ENCODE data around the gene CD163. TPM values are rescaled to one million over a fixed set of nuclear protein-coding genes. Genes with fewer than 3 reads are reported as not detected.

Gene CD163
- total RNA-seq, 1 donor from 2014 or later: not detected

- Histone ChIP-seq H3K4me1 (ENCODE audit: insufficient read depth, low read length) (no peaks in the 10 kb centered on the region), H3K79me2 (ENCODE audit: insufficient read depth, low read length) (no peaks in the 10 kb centered on the region), H3K36me3 (ENCODE audit: insufficient read depth, low read length) (no peaks in the 10 kb centered on the region), H4K20me1 (ENCODE audit: insufficient read depth, low read length) (no peaks in the 10 kb centered on the region), H2AFZ (ENCODE audit: low read depth, low read length) (no peak overlapping the region), H3K4me2 (ENCODE audit: low read length) (no peak overlapping the region), H3K4me3 (ENCODE audit: insufficient read depth, low read depth, low read length) (no peak overlapping the region), H3K27me3 (ENCODE audit: insufficient read depth, low read length) (no peaks in the 10 kb centered on the region), H3K9me3 (ENCODE audit: insufficient read depth, low read depth, low read length) (no peaks in the 10 kb centered on the region), H3K27ac (ENCODE audit: low read depth, low read length) (no peak overlapping the region), H3K9ac (ENCODE audit: low read length) (no peak overlapping the region)
- Mint-ChIP-seq H3K4me3 (ENCODE audit: unreplicated experiment) (no peak overlapping the region), H3K4me1 (ENCODE audit: low read depth, unreplicated experiment) (peaks cover 2% of the 10 kb centered on the region), H3K27ac (ENCODE audit: unreplicated experiment) (no peak overlapping the region), H3K9me3 (ENCODE audit: unreplicated experiment) (peaks cover 1% of the 10 kb centered on the region), H3K27me3 (ENCODE audit: low read depth, unreplicated experiment) (no peaks in the 10 kb centered on the region), H3K36me3 (ENCODE audit: low read depth, unreplicated experiment) (no peaks in the 10 kb centered on the region)
- DNase-seq (ENCODE audit: low read depth): no peak
- TF ChIP-seq CTCF (IDR thresholded peaks at IDR 0.05; ENCODE audit: insufficient read depth, low read depth, low read length): no peak
- no peak for TF ChIP-seq EZH2 (IDR thresholded peaks at IDR 0.05; ENCODE audit: insufficient read depth, low read length)
- no peak for FAIRE-seq
Observed at GRCh38 chr12:7451756-7452155, 51.8 kb downstream of the CD163 start.

- H3K4me3 Mint-ChIP-seq (ENCODE audit: unreplicated experiment): no peak overlapping the region
- H3K27me3 ChIP-seq (ENCODE audit: insufficient read depth, low read length): no peaks in the 10 kb centered on the region
- no peak overlapping the region for H3K4me2 ChIP-seq (ENCODE audit: low read length)
- DNase-seq (ENCODE audit: low read depth) (no peak), FAIRE-seq (no peak)
- no peaks in the 10 kb centered on the region for H4K20me1 ChIP-seq (ENCODE audit: insufficient read depth, low read length)
- no peak overlapping the region for H3K4me3 ChIP-seq (ENCODE audit: insufficient read depth, low read depth, low read length)
- H3K9ac ChIP-seq (ENCODE audit: low read length): no peak overlapping the region
- H3K27ac Mint-ChIP-seq (ENCODE audit: unreplicated experiment): no peak overlapping the region
- peaks cover 1% of the 10 kb centered on the region for H3K9me3 Mint-ChIP-seq (ENCODE audit: unreplicated experiment)
- H3K4me1 ChIP-seq (ENCODE audit: insufficient read depth, low read length): no peaks in the 10 kb centered on the region
- no peak overlapping the region for H2AFZ ChIP-seq (ENCODE audit: low read depth, low read length)
- H3K4me1 Mint-ChIP-seq (ENCODE audit: low read depth, unreplicated experiment): peaks cover 2% of the 10 kb centered on the region
- no peaks in the 10 kb centered on the region for H3K9me3 ChIP-seq (ENCODE audit: insufficient read depth, low read depth, low read length)
- no peaks in the 10 kb centered on the region for H3K36me3 ChIP-seq (ENCODE audit: insufficient read depth, low read length)
- no peak overlapping the region for H3K27ac ChIP-seq (ENCODE audit: low read depth, low read length)
- TF ChIP-seq EZH2 (IDR thresholded peaks at IDR 0.05; ENCODE audit: insufficient read depth, low read length) (no peak), CTCF (IDR thresholded peaks at IDR 0.05; ENCODE audit: insufficient read depth, low read depth, low read length) (no peak)
- no peaks in the 10 kb centered on the region for H3K36me3 Mint-ChIP-seq (ENCODE audit: low read depth, unreplicated experiment)
- no peaks in the 10 kb centered on the region for H3K79me2 ChIP-seq (ENCODE audit: insufficient read depth, low read length)
- H3K27me3 Mint-ChIP-seq (ENCODE audit: low read depth, unreplicated experiment): no peaks in the 10 kb centered on the region
Observed at GRCh38 chr12:7450667-7451066, 52.9 kb downstream of the CD163 start.

- FAIRE-seq (no peak), DNase-seq (ENCODE audit: low read depth) (no peak)
- Histone ChIP-seq H3K79me2 (ENCODE audit: insufficient read depth, low read length) (no peaks in the 10 kb centered on the region), H3K4me3 (ENCODE audit: insufficient read depth, low read depth, low read length) (no peak overlapping the region), H3K4me2 (ENCODE audit: low read length) (no peak overlapping the region), H3K27ac (ENCODE audit: low read depth, low read length) (no peak overlapping the region), H4K20me1 (ENCODE audit: insufficient read depth, low read length) (no peaks in the 10 kb centered on the region), H3K27me3 (ENCODE audit: insufficient read depth, low read length) (no peaks in the 10 kb centered on the region), H3K36me3 (ENCODE audit: insufficient read depth, low read length) (no peaks in the 10 kb centered on the region), H3K4me1 (ENCODE audit: insufficient read depth, low read length) (no peaks in the 10 kb centered on the region), H3K9ac (ENCODE audit: low read length) (no peak overlapping the region), H2AFZ (ENCODE audit: low read depth, low read length) (no peak overlapping the region), H3K9me3 (ENCODE audit: insufficient read depth, low read depth, low read length) (no peaks in the 10 kb centered on the region)
- H3K9me3 Mint-ChIP-seq (ENCODE audit: unreplicated experiment): no peaks in the 10 kb centered on the region
- H3K4me1 Mint-ChIP-seq (ENCODE audit: low read depth, unreplicated experiment): peaks cover 2% of the 10 kb centered on the region
- H3K4me3 Mint-ChIP-seq (ENCODE audit: unreplicated experiment): no peak overlapping the region
- no peak for TF ChIP-seq CTCF (IDR thresholded peaks at IDR 0.05; ENCODE audit: insufficient read depth, low read depth, low read length)
- no peak for TF ChIP-seq EZH2 (IDR thresholded peaks at IDR 0.05; ENCODE audit: insufficient read depth, low read length)
- H3K27me3 Mint-ChIP-seq (ENCODE audit: low read depth, unreplicated experiment): no peaks in the 10 kb centered on the region
- H3K36me3 Mint-ChIP-seq (ENCODE audit: low read depth, unreplicated experiment): no peaks in the 10 kb centered on the region
- no peak overlapping the region for H3K27ac Mint-ChIP-seq (ENCODE audit: unreplicated experiment)
Observed at GRCh38 chr12:7448099-7448498, 55.5 kb downstream of the CD163 start.

All from astrocyte (in vitro differentiated cells and primary cell).